WTC11 (cell line): Measurements from ENCODE around the gene PDLIM5. TPM values are rescaled to one million over a fixed set of nuclear protein-coding genes. Genes with fewer than 3 reads are reported as not detected.

Experiments
- AR ChIP-seq: fragments of 250-450 bp; sonication (Bioruptor Pico); IDR thresholded peaks from 2 replicates; pipeline ENCODE4 v1.9.0; 2021; ENCODE audit warnings: mild to moderate bottlenecking
- ARID4B ChIP-seq: sonication (generic); formaldehyde crosslinking; IDR thresholded peaks from 2 replicates; pipeline ENCODE4 v1.8.0; 2023; ENCODE audit warnings: missing genetic modification reagents, mild to moderate bottlenecking, borderline replicate concordance
- E2F1 ChIP-seq: sonication (generic); formaldehyde crosslinking; IDR thresholded peaks from 2 replicates; pipeline ENCODE4 v1.8.0; 2022; ENCODE audit warnings: mild to moderate bottlenecking, missing genetic modification reagents
- E2F5 ChIP-seq: sonication (generic); formaldehyde crosslinking; IDR thresholded peaks from 2 replicates; pipeline ENCODE4 v1.8.1; 2022; ENCODE audit warnings: mild to moderate bottlenecking, moderate library complexity, missing genetic modification reagents
- ELF4 ChIP-seq: sonication (generic); formaldehyde crosslinking; IDR thresholded peaks from 2 replicates; pipeline ENCODE4 v1.8.1; 2022; ENCODE audit warnings: low read depth, mild to moderate bottlenecking, moderate library complexity, missing genetic modification reagents
- ERG ChIP-seq: fragments of 250-450 bp; sonication (Bioruptor Pico); IDR thresholded peaks from 2 replicates; pipeline ENCODE4 v1.8.0; 2021; ENCODE audit warnings: mild to moderate bottlenecking
- FOXK1 ChIP-seq: sonication (generic); formaldehyde crosslinking; IDR thresholded peaks from 2 replicates; pipeline ENCODE4 v1.8.0; 2022; ENCODE audit warnings: mild to moderate bottlenecking, moderate library complexity, missing genetic modification reagents
- GTF2I ChIP-seq: fragments of 250-450 bp; sonication (Bioruptor Pico); conservative IDR thresholded peaks from 2 replicates; pipeline ENCODE4 v1.4.0; 2021; ENCODE audit warnings: mild to moderate bottlenecking
- IRF2 ChIP-seq: sonication (generic); formaldehyde crosslinking; IDR thresholded peaks from 2 replicates; pipeline ENCODE4 v1.8.0; 2022; ENCODE audit warnings: low read depth, missing genetic modification reagents, borderline replicate concordance
- MYBL2 ChIP-seq: sonication (generic); formaldehyde crosslinking; IDR thresholded peaks from 2 replicates; pipeline ENCODE4 v1.8.1; 2023; ENCODE audit warnings: mild to moderate bottlenecking, moderate library complexity, missing genetic modification reagents
- PRRX2 ChIP-seq: fragments of 250-450 bp; sonication (Bioruptor Pico); IDR thresholded peaks from 2 replicates; pipeline ENCODE4 v1.8.0; 2021; ENCODE audit warnings: mild to moderate bottlenecking
- RORB ChIP-seq: fragments of 250-450 bp; sonication (Bioruptor Pico); IDR thresholded peaks from 2 replicates; pipeline ENCODE4 v1.9.0; 2021; ENCODE audit warnings: mild to moderate bottlenecking
- SMAD3 ChIP-seq: sonication (generic); formaldehyde crosslinking; IDR thresholded peaks from 2 replicates; pipeline ENCODE4 v1.8.0; 2022; ENCODE audit warnings: missing genetic modification reagents, mild to moderate bottlenecking, borderline replicate concordance
- SMAD4 ChIP-seq: sonication (generic); formaldehyde crosslinking; IDR thresholded peaks from 2 replicates; pipeline ENCODE4 v1.8.0; 2022; ENCODE audit warnings: mild to moderate bottlenecking, missing genetic modification reagents
- SOX15 ChIP-seq: fragments of 250-450 bp; sonication (Bioruptor Pico); IDR thresholded peaks from 2 replicates; pipeline ENCODE4 v1.9.0; 2021; ENCODE audit warnings: mild to moderate bottlenecking
- USF1 ChIP-seq: sonication (generic); formaldehyde crosslinking; IDR thresholded peaks from 2 replicates; pipeline ENCODE4 v1.8.0; 2022; ENCODE audit warnings: mild to moderate bottlenecking, missing genetic modification reagents
- ZMAT4 ChIP-seq: fragments of 250-450 bp; sonication (Bioruptor Pico); IDR thresholded peaks from 2 replicates; pipeline ENCODE4 v1.9.0; 2021; ENCODE audit warnings: mild to moderate bottlenecking
- ZNF121 ChIP-seq: sonication (generic); formaldehyde crosslinking; IDR thresholded peaks from 2 replicates; pipeline ENCODE4 v1.8.0; 2023; ENCODE audit warnings: missing genetic modification reagents
- ZNF219 ChIP-seq: sonication (generic); formaldehyde crosslinking; IDR thresholded peaks from 2 replicates; pipeline ENCODE4 v1.8.0; 2023; ENCODE audit warnings: missing genetic modification reagents, mild to moderate bottlenecking, borderline replicate concordance
- ZNF281 ChIP-seq: sonication (generic); formaldehyde crosslinking; IDR thresholded peaks from 2 replicates; pipeline ENCODE4 v1.8.0; 2023; ENCODE audit warnings: mild to moderate bottlenecking, missing genetic modification reagents
- ZNF317 ChIP-seq: sonication (generic); formaldehyde crosslinking; IDR thresholded peaks from 2 replicates; pipeline ENCODE4 v1.8.1; 2023; ENCODE audit warnings: low read depth, mild to moderate bottlenecking, moderate library complexity, missing genetic modification reagents, borderline replicate concordance
- ZNF416 ChIP-seq: fragments of 250-450 bp; sonication (Bioruptor Pico); IDR thresholded peaks from 2 replicates; pipeline ENCODE4 v1.9.0; 2021; ENCODE audit warnings: mild to moderate bottlenecking, inconsistent platforms
- ZSCAN18 ChIP-seq: fragments of 250-450 bp; sonication (Bioruptor Pico); IDR thresholded peaks from 2 replicates; pipeline ENCODE4 v2.1.2; 2022; ENCODE audit warnings: mild to moderate bottlenecking, moderate library complexity
- total RNA-seq: library from RNA; stranded (reverse); gene quantifications from 3 replicates; pipeline ENCODE4 v1.2.3, GENCODE V29; 2021

Gene PDLIM5
- total RNA-seq, 1 experiment from 2014 or later: 51.5 TPM

GRCh38 chr4:94451695-94452475, at the start of gene PDLIM5 (continued):
- TF ChIP-seq ARID4B (CRISPR knock-in tag) (peak; percentile 42; the same call in 1 of the 2 replicates), SOX15 (CRISPR knock-in tag) (no peak), ZNF281 (CRISPR knock-in tag) (no peak), ZMAT4 (no peak), AR (CRISPR knock-in tag) (no peak), IRF2 (CRISPR knock-in tag) (no peak), SMAD3 (CRISPR knock-in tag) (no peak), FOXK1 (no peak), ERG (CRISPR knock-in tag) (no peak), MYBL2 (CRISPR knock-in tag) (no peak), ZNF121 (CRISPR knock-in tag) (no peak), USF1 (CRISPR knock-in tag) (no peak), ZSCAN18 (no peak), PRRX2 (CRISPR knock-in tag) (0 out of 2 replicates have a peak, but pooled peaks have one; percentile 20), ELF4 (CRISPR knock-in tag) (no peak), E2F5 (CRISPR knock-in tag) (peak; percentile 77), GTF2I (CRISPR knock-in tag) (no peak), SMAD4 (CRISPR knock-in tag) (no peak), ZNF317 (CRISPR knock-in tag) (no peak), E2F1 (no peak), ZNF219 (no peak), ZNF416 (no peak), RORB (CRISPR knock-in tag) (no peak)
